HG02981 (cell line): ENCODE measurements around the gene SLC5A3.

Experiments used
- ATAC-seq: cut with Tn5 transposase; IDR thresholded peaks from one replicate; pipeline ENCODE4 v1.9.1; 2021; ENCODE audit warnings: mild to moderate bottlenecking, moderate library complexity; ENCODE audit not compliant: unreplicated experiment

SLC5A3 gene

GRCh38 chr21:34065027-34065426, 8.4 kb upstream of the SLC5A3 start:
- no peak for ATAC-seq

- no peak for ATAC-seq
Measured at GRCh38 chr21:34071683-34072082, 1.7 kb upstream of the SLC5A3 start.

DNA sequence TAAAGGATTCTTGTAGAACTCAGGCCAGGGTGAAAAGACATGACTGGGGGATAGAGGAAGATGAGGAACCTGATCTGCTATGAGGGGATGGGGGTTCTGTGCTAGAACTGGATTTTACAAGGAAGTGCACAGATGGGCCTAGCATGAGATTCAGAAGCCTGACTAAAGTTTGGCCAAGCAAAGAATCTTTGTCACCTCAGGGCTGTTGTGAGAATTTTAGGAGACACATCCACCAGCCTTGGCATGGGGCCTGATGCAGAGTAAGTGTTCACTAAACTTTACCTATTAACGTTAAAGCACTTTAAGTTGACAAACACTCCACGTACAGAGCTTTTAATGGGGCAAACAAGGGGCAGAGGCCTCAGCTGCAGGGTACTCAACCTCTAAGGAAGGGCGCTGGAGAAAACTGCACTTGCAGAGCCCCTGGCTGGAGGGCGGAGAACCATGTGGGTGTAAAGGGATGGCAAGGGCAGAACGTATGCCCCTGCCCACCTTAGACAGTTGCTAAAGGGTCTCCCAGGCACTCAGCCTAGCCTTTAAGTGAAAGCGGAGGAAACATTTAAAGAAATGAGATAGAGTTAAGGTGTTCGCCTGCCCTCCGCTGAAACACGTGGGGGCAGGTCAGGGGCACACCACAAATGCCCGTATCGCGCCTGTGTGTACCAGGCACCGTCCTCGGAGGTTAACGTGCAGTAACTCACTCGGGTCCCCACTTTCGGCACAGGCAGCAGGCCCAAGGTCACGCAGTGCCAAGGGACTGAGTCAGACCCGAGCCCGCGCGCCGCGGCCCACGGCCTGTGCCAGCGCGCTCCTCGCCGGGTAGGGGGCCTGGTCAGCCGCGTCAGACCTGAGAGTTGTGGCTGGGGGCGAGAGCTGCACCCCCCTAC, 990 bp upstream of the SLC5A3 start:
- ATAC-seq: no peak

DNA sequence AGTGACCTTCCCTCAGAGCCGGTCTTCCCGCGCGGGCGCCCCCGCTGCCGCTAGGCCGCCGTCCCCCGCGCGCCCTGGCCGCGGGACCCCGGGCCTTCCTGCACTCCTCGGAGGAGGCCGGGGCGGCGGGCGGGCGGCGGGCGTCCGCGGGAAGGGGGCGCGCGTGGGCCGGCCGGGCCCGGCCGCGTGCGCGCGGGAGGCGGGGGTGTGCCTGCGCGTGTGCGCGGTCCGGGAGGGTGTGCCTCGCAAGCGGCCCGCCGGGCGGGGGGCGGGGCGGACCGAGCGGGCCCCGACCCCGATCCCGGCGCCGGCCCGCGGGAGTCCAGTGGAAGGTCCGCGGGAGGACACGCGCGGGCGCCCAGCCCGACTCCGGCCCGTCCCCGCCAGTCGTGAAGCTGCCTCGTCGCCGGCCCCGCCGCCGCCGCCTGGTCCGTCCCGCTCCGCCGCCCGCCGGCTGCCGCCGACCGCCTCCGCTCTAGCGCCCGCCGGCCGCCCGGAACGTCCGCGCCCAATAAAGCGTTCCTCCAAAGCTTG, 438 bp downstream of the SLC5A3 start:
- peak; percentile 31 for ATAC-seq

DNA sequence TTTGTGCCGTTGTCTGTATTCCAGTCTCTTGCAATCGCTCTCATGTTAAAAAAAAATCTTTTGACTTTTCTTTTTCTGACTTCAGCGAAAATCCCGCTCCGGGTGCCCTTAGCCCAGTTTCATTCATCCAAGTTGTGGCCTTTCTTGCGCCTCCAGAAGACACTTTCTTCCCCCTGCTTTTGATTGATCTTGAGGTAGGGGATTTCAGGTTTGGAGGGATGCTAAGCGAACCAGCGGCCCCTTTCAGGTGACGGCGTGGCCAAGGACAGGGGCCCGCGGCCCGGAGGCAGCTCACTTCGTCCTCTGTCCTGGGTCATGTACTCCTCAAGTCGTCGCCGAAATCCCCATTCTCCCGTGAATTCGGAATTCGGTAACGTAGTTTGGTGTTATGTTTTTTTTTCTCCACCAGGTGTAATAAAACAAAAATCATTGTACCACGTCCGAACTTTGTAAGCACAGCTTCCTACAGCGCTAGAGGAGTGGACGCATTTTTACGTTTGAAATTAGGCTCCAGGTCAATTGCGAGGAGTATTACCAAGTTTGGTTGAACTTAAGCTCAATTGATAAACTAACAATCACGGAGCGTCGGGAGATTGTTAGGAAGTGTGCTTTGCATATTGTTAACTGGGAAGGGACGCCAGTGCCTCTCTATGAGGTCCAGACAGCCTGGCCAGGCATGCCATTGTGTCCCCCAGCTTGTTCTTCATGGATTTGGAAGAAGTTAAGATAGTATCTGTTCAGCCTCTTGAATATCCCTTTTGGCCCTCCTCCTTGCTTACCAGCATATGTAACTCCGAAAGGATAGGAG, 1.1 kb downstream of the SLC5A3 start:
- ATAC-seq: no peak

DNA sequence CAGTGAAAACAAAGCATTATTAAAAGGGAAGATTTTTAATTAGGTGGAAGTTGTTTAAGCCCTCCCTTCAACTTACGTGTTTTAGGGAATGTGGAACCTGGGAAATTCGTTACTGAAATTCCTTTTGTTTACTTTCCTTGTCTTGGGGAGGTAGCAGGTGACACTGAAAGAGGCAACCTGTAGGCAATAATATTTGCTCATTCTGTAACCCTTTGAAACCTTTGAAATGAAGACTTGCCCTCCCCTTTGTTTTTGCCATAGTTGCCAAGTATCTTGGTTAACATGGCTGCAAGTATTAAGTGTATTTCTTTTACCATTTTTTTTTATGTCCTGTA, 1.7 kb downstream of the SLC5A3 start:
- no peak for ATAC-seq

GRCh38 chr21:34075760-34076660, 2.6 kb downstream of the SLC5A3 start:
- no peak for ATAC-seq

- ATAC-seq: no peak
Measured at GRCh38 chr21:34076835-34077234, 3.5 kb downstream of the SLC5A3 start.

- no peak for ATAC-seq
Measured at GRCh38 chr21:34077888-34078287, 4.5 kb downstream of the SLC5A3 start.

DNA sequence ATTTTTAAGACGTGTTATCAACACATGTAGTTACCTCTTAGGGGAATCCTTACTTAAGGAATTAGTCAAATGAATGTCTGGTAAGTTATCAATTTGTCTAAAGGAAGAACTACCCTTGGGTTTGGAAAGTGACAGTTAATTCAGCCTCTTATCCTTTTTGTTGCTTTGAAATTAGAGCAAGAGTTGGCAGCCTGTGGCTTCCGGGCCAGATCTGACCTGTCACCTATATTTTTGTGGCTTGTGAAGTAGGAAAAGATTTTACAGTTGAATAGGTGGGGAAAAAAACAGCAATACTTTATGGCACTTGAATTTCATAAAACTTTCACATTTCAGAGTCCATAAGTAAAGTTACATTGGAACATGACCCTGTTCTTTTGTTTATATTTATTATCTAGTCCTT, 5.5 kb downstream of the SLC5A3 start:
- no peak for ATAC-seq

DNA sequence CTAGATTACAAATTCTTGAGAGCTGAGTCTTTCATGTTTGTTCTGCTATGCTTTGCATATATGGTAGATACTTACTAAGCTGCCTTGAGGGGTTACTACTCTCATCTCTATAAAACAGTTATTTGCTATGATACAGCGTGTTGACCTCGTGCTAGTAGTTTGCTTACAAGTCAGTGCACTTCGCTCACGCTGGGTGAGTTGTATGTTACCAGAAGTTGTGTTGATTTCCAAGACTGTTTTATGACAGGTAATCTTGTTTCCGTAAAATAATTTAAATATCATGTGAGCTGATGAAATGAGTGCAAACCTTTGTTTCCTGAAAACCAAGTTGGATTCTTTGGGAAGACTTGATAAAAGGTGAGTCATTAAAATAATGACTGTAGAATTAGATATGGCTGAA, 7.3 kb downstream of the SLC5A3 start:
- ATAC-seq: no peak

- ATAC-seq: no peak
Measured at GRCh38 chr21:34082769-34083168, 9.4 kb downstream of the SLC5A3 start.

DNA sequence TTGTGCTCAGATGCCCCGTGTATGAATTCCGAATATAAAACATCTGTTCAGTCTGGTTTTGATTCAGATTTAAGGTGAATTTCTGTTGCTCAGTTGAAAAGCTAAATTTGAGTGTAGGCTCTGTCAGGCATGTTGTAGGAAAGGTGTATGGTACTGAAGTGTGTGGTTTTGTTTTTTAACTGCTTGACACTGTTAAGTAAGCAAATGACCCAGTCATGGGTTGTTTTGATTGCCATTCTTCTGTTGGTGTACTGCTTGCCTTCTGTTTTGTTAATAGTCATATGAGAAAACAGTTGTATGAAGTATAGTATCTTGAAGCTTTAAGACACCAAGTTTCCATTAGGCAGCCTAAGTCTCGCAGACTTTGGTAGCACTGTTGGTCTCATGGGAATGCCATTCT, 10.0 kb downstream of the SLC5A3 start:
- ATAC-seq: no peak

GRCh38 chr21:34085129-34085528, 11.8 kb downstream of the SLC5A3 start:
- ATAC-seq: no peak

DNA sequence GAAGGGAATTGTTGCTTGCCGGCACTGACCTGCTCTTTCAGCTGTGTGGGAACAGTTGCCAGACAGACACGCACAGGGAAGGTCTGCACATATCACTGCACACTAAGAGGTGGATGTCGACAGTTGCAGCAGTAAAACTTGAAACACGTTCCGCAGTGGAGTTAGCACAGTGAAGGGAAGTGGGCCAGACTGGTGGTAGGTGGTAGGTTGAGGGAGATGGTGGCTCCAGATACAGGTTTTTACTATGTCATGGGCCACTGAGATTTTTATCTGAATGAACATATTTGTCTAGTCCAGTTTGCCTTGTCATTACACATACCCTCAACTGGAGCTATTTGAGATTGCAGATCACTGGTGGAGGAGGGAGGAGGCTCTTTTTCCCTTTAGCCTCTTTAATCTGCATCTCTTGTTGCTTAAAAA, 13.5 kb downstream of the SLC5A3 start:
- no peak for ATAC-seq

GRCh38 chr21:34088752-34089151, 15.4 kb downstream of the SLC5A3 start:
- ATAC-seq: no peak

GRCh38 chr21:34091032-34091431, 17.7 kb downstream of the SLC5A3 start:
- ATAC-seq: no peak

- no peak for ATAC-seq
Measured at GRCh38 chr21:34091607-34092006, 18.2 kb downstream of the SLC5A3 start.

DNA sequence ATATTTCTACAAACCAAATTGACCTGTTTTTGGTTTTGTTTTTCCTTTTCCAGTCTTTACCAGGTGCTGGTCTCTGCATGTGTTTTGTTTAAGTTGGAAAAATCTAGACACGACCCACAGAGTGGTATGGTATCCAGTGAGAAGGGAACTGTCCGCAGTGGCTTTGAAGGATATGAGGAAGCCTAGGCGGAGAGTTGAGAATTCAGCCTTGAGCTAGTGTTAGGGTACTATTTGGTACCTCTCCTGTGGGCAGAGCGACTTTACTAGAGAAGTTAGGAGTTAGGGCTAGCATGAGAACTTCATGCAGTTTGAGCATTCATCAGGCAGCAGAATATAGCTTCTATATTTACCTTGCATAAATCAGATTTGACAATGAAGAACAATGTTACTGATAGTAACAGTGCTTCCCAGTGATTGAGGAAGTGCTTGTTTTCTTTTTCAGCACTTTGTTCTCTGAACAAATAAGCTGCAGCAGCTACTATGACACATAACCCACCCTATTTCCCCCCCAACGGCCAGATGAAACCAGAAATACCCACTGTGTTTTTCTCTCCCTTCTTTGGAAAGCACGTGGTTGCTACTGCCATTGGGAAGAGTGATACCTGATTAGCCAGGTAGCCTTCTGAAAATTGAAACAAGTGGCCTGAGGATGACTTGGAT, 19.0 kb downstream of the SLC5A3 start:
- no peak for ATAC-seq

- no peak for ATAC-seq
Measured at GRCh38 chr21:34093083-34093482, 19.7 kb downstream of the SLC5A3 start.
